ENCODE measurements around the gene PGAP2.
A peak's percentile ranks its signal among the peaks of the same experiment; 100 is the strongest.
"Not testable (repeated sequence)": the region's sequence is repeated elsewhere in the genome, so short reads cannot be mapped to it uniquely, and the experiment has no call there.

PGAP2 gene

GRCh38 chr11:3808861-3809623 is 682 bp downstream of the PGAP2 start:
- peak; percentile 5 for DNase-seq

GRCh38 chr11:3809624-3809928 is 1.2 kb downstream of the PGAP2 start:
- no peak for DNase-seq

- DNase-seq = no peak
Measured at GRCh38 chr11:3810446-3810845, 2.1 kb downstream of the PGAP2 start.

- DNase-seq = no peak
Measured at GRCh38 chr11:3810951-3811350, 2.6 kb downstream of the PGAP2 start.

DNA sequence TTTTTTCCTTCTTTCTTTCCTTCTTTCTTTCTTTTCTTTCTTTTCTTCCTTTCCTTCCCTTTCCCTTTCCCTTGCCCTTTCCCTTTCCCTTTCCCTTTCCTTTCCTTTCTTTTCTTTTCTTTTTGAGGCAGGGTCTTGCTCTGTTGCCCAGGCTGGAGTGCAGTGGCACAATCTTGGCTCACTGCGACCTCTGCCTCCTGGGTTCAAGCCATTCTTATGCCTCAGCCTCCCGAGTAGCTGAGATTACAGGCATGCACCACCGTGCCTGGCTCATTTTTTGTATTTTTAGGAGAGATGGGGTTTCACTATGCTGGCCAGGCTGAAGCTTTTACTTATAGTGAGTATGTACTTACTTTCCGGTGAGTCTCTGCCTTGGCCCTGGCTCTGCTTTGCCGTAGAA is 6.5 kb downstream of the PGAP2 start:
- DNase-seq = not testable (repeated sequence)

DNA sequence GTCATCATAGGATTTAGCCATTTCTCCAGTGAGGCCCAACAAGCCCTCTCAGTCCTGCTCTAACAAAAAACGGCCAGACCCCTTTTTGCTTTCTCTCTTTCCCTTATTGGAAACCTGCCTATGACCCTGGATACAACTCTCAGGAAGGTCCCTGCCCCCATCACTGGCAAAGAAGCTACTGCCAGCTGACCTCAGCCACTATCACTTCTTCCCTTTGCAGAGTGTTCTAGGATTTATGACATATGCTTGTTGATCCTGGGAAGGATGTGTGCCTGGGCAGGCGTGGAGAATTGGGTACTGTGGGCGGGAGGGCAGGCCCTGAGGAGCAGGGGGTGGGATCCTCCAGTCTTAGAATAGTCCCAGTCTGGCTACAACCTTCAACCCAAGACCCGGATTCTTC is 7.5 kb downstream of the PGAP2 start:
- no peak for DNase-seq

DNA sequence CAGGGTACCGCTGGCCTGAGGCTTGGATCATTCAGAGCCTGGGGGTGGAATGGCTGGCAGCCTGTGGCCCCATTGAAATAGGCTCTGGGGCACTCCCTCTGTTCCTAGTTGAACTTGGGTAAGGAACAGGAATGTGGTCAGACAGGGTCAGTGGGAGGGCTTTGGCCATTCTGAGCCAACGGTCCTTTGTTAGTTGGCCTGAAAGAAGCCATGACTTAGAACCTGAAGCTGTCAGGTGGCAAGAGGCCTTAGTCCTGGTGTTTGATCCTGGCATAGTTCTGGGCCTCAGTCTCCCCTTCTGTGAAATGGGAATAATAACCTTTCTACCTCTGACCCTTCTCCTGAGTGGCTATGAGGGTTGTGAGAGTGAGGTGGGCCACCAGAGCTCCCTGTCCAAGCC is 8.3 kb downstream of the PGAP2 start:
- DNase-seq = no peak

GRCh38 chr11:3817181-3817800 is 8.9 kb downstream of the PGAP2 start:
- no peak for DNase-seq

DNA sequence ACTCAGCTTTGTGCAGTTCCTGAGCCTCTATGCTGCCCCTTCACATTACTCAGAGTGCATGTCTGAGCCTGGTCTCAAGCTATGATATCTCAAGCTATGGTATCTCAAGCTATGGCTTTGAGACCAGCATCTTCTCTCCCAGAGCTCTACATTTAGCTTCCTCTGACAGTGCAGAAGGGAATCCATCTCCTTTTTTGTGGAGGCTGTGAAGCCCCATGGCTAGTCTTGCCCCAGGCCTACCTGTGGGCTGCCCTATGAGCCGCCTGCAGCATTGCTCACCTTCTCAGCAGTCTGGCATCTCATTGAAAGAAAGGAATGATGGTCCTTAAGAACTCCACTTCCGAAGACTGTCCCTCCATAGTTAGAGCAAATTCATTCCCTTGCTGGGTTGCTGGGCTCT is 12.6 kb downstream of the PGAP2 start:
- no peak for DNase-seq

GRCh38 chr11:3822312-3822711 is 14.0 kb downstream of the PGAP2 start:
- DNase-seq = no peak

DNA sequence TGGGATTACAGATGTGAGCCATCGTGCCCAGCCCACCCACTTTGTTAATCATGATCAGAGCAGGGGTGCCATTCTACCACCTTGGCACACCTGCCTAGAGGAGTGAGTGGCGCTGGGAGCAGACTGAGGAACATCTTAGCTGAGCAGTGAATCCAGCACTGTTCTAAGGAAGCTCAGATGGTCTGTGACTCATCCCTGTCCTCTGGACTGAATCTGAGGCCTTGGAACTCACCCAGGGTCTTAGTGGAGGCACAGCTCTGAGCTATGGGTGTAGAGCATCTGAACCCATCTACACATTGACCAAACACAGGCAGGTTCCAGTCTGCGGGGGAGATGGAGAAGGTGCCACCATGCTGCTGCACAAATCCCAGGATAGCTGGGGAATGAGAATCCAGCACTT is 14.9 kb downstream of the PGAP2 start:
- DNase-seq = no peak

DNA sequence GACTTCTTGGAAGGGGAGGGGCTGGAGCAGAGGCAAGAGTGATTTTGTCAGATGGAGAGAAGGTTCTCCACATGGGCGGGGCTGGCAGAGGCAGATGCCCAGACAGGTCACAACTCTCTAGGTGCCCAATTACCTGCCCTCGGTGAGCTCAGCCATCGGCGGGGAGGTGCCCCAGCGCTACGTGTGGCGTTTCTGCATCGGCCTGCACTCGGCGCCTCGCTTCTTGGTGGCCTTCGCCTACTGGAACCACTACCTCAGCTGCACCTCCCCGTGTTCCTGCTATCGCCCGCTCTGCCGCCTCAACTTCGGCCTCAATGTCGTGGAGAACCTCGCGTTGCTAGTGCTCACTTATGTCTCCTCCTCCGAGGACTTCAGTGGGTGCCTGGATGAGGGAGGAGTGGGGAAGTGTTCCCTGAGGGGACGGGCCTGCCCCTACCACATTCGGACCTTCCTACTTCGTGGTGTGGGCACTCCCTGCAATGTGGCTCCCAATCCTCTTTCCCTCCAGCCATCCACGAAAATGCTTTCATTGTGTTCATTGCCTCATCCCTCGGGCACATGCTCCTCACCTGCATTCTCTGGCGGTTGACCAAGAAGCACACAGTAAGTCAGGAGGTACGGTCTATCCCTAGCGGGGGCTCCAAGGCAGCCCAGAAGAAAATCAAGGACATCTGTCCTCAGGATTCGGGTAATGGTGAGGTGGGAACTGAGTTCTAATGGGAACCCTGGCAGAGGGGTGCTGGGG is 15.6 kb downstream of the PGAP2 start:
- no peak for DNase-seq

DNA sequence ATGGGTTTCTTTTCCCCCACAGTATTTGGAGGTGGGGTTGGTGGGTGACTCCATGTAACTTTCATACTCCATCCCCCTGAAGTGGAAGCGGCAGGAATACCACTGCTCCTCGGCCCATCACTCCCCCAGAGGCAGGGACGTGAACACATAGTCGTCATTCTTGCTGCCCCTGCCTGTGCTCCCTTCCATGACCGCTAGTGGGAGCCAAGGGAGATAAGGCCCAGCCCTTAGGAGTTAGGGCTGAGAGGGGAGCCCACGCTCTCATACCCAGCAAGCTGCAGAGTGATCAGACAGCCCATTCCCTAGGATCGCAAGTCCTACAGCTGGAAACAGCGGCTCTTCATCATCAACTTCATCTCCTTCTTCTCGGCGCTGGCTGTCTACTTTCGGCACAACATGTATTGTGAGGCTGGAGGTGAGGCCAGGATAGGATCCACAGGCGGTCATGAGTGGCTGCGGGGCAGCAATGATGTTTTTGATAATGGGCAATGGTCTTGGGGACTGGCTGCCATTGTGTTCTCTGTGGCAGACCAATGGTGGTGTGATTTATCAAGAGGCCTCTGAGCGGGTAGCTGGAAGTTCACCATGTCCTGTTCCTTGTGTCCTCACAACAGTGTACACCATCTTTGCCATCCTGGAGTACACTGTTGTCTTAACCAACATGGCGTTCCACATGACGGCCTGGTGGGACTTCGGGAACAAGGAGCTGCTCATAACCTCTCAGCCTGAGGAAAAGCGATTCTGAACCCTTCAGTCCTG is 16.5 kb downstream of the PGAP2 start:
- DNase-seq = peak; percentile 24

DNA sequence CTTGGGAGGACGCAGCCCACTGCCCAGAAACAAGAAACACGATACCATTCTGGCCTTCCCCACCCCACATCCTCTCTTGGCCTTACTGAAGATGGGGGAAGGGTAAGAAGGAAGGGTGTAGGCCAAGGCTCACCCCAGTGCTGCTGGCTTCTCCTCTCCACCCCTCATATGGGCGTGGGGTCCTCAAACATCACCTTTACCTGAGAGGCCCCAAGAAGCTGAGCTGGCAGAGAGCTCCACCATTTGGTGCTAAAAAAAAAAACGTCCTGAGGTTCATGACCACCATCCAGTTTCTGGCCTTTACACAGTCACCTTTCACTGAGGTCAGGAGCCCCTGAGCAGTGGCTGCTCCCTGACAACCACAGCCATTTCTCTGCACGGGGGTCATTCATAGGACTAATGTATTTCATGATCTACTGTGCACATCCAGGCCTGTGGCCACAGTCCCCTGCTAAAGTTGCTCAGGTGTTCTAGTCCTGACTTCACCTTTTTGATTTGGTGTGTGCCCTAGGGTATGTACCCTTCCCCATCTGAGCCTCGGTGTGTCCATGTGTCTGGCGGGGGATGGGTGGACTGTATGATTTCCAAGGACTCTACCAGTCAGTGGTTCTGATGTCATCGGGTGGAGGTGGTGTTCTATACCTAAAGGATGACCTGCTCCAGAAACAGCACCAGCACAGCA is 17.3 kb downstream of the PGAP2 start:
- no peak for DNase-seq

- no peak for DNase-seq
Measured at GRCh38 chr11:3826721-3827120, 18.4 kb downstream of the PGAP2 start.

DNA sequence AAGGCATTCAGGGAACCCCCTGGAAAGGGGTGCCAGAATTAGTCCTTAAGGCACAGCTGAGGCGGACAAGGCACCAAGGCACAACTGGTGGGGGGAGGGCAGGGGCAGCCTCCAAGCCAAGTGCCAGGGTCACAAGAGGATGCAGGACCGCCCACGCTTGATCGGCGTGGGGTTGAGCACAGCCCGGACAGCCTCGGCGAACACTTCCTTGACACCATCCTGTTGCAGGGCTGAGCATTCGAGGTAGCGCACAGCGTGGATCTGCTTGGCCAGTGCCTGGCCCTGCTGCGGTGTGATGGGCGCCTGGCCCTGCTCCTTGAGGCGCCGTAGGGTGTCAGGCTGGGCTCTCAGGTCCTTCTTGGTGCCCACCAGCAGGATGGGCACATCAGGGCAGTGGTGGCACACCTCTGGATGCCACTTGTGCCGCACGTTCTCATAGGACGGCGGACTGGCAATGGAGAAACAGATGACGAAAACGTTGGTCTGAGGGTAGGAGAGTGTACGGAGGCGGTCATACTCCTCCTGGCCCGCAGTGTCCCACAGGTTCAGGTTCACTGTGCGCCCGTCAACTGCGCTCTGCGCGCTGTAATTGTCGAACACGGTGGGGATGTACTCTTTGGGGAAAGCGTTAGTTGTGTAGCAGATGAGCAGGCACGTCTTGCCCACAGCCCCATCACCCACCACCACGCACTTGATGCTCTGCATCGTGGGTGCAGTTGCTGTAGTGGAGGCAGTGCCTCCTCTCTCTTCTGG is 19.2 kb downstream of the PGAP2 start:
- DNase-seq = no peak

- no peak for DNase-seq
Measured at GRCh38 chr11:3830088-3830487, 21.7 kb downstream of the PGAP2 start.

- no peak for DNase-seq
Measured at GRCh38 chr11:3830730-3831129, 22.4 kb downstream of the PGAP2 start.

GRCh38 chr11:3831378-3832239 is 23.2 kb downstream of the PGAP2 start:
- DNase-seq = no peak

- no peak for DNase-seq
Measured at GRCh38 chr11:3832816-3833215, 24.5 kb downstream of the PGAP2 start.

- no peak for DNase-seq
Measured at GRCh38 chr11:3833449-3833848, 25.1 kb downstream of the PGAP2 start.

Data from retina (tissue), 1 donor.